NB4 (cell line): Measurements from ENCODE around the gene PSAPL1.

ENCODE experiments used
- CTCF ChIP-seq: IDR thresholded peaks from one replicate; pipeline ENCODE4 v1.5.1; 2012; ENCODE audit warnings: low read depth, low read length
- MAX ChIP-seq: IDR thresholded peaks from 2 replicates; pipeline ENCODE4 v1.6.1; 2011; ENCODE audit warnings: low read depth, low read length
- MYC ChIP-seq: IDR thresholded peaks from 2 replicates; pipeline ENCODE4 v1.6.1; 2011; ENCODE audit warnings: low read depth, low read length
- POLR2A ChIP-seq: IDR thresholded peaks from 2 replicates; pipeline ENCODE4 v1.6.1; 2011; ENCODE audit warnings: mild to moderate bottlenecking; ENCODE audit not compliant: insufficient read length; ENCODE audit errors: extremely low read depth

- no peak for TF ChIP-seq POLR2A
- TF ChIP-seq CTCF: no peak
- no peak for TF ChIP-seq MYC
- no peak for TF ChIP-seq MAX
Measured at GRCh38 chr4:7461230-7461629, 26.5 kb upstream of the PSAPL1 start.
